IPS-20b (cell line): ENCODE measurements around the gene TOP3A.
A peak's percentile ranks its signal among the peaks of the same experiment; 100 is the strongest.
"Not testable (repeated sequence)": the region's sequence is repeated elsewhere in the genome, so short reads cannot be mapped to it uniquely, and the experiment has no call there.

ENCODE experiments used
- H3K27ac ChIP-seq: one replicate; pipeline ENCODE4 v1.5.1; 2013; ENCODE audit warnings: low read length
- H3K27me3 ChIP-seq: 2 replicates; pipeline ENCODE4 v1.6.1; 2013; ENCODE audit warnings: mild to moderate bottlenecking, low read length, inconsistent platforms; ENCODE audit not compliant: insufficient read depth
- H3K36me3 ChIP-seq: 2 replicates; pipeline ENCODE4 v1.6.1; 2013; ENCODE audit warnings: low read depth, mild to moderate bottlenecking, inconsistent platforms, low read length, moderate library complexity; ENCODE audit not compliant: insufficient read depth
- H3K4me1 ChIP-seq: 2 replicates; pipeline ENCODE4 v1.6.1; 2013; ENCODE audit warnings: mild to moderate bottlenecking, control low read depth, inconsistent platforms, low read length, moderate library complexity; ENCODE audit not compliant: insufficient read depth
- H3K4me3 ChIP-seq: 2 replicates; pipeline ENCODE4 v1.5.1; 2013; ENCODE audit warnings: mild to moderate bottlenecking, low read length, inconsistent platforms
- H3K9ac ChIP-seq: 2 replicates; pipeline ENCODE4 v1.6.1; 2013; ENCODE audit warnings: low read depth, mild to moderate bottlenecking, inconsistent platforms, low read length, moderate library complexity
- H3K9me3 ChIP-seq: 2 replicates; pipeline ENCODE4 v1.6.1; 2013; ENCODE audit warnings: mild to moderate bottlenecking, low read depth, low read length, inconsistent platforms; ENCODE audit not compliant: insufficient read depth

TOP3A gene

GRCh38 chr17:18323007-18323406 lies 8.2 kb upstream of the TOP3A start:
- no peaks in the 10 kb centered on the region for H3K27me3 ChIP-seq
- no peak overlapping the region for H3K9ac ChIP-seq
- no peak overlapping the region for H3K27ac ChIP-seq
- peaks cover 59% of the 10 kb centered on the region for H3K36me3 ChIP-seq
- H3K4me1 ChIP-seq, result no peaks in the 10 kb centered on the region; the same call in 1 of the 2 replicates
- no peaks in the 10 kb centered on the region for H3K9me3 ChIP-seq
- no peak overlapping the region for H3K4me3 ChIP-seq

DNA sequence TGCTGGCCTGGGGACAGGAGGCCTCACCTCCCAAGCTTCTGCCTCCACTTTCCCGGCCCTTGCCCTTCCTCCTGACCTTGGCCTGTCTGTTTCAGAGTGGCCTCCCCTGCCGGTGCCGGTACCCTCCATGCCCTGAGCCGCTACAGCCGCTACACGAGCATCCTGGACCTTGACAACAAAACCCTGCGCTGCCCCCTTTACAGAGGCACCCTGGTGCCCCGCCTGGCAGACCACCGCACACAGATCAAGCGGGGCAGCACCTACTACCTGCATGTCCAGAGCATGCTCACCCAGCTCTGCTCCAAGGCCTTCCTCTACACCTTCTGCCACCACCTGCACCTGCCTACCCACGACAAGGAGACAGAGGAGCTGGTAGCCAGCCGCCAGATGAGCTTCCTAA lies 7.7 kb upstream of the TOP3A start:
- Histone ChIP-seq H3K9me3 (no peaks in the 10 kb centered on the region), H3K4me1 (no peaks in the 10 kb centered on the region; the same call in 1 of the 2 replicates), H3K27ac (no peak overlapping the region), H3K36me3 (peaks cover 60% of the 10 kb centered on the region), H3K9ac (no peak overlapping the region), H3K4me3 (no peak overlapping the region), H3K27me3 (no peaks in the 10 kb centered on the region)

GRCh38 chr17:18321309-18321708 lies 6.5 kb upstream of the TOP3A start:
- H3K9me3 ChIP-seq, result no peaks in the 10 kb centered on the region
- H3K27ac ChIP-seq, result no peak overlapping the region
- no peak overlapping the region for H3K9ac ChIP-seq
- peaks cover 61% of the 10 kb centered on the region for H3K36me3 ChIP-seq
- H3K27me3 ChIP-seq, result no peaks in the 10 kb centered on the region
- no peaks in the 10 kb centered on the region; the same call in 1 of the 2 replicates for H3K4me1 ChIP-seq
- no peak overlapping the region for H3K4me3 ChIP-seq

DNA sequence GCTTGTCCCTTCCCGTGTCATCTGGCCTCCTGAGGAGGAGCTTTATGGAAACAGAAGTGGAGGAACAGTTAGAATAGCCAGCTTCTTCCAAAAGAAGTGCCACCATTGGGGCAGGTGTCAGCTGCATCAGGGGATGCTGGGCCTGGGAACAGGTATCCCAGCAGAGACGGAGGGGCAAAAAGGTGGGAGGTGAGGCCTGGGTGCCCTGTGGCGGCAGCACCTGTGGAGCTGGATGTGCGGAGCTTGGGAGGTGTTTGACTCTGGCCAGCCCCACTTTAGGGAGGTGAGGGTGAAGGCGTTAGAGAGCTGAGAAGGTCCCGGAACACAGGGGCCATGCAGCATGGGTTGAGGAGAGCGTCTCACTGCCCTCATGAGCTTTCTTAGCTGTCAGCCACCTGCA lies 5.5 kb upstream of the TOP3A start:
- Histone ChIP-seq H3K4me1 (peaks cover 4% of the 10 kb centered on the region; the same call in 1 of the 2 replicates), H3K4me3 (no peak overlapping the region), H3K27me3 (no peaks in the 10 kb centered on the region), H3K9ac (no peak overlapping the region), H3K27ac (no peak overlapping the region), H3K36me3 (peaks cover 54% of the 10 kb centered on the region), H3K9me3 (no peaks in the 10 kb centered on the region)

DNA sequence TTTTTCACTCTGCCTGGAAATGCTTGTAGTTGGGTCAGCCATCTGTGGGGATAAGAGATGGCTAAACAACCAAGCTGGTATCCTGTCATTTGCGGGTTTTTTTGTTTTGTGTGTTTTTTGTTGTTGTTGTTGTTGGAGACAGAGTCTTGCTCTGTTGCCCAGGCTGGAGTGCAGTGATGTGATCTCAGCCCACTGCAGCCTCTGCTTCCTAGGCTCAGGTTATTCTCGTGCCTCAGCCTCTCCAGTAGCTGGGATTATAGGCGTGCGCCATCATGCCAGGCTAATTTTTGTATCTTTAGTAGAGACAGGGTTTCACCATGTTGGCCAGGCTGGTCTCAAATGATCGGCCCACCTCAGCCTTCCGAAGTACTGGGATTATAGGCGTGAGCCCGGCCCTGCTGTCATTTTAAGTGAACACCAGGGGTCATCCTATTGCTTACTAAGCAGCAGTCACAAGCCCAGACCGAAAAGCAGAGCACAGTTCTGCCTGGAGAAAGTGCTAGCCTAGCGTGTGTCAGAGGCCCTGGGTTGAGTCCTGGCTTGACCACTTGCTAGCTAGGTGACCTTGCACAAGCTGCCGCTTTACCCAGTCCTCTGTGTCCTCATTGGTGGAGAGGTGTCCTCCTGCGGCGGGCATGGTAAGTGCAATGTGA lies 4.9 kb upstream of the TOP3A start:
- no peak overlapping the region for H3K9ac ChIP-seq
- no peaks in the 10 kb centered on the region for H3K27me3 ChIP-seq
- peaks cover 49% of the 10 kb centered on the region for H3K36me3 ChIP-seq
- H3K27ac ChIP-seq, result no peak overlapping the region
- peaks cover 4% of the 10 kb centered on the region; the same call in 1 of the 2 replicates for H3K4me1 ChIP-seq
- no peak overlapping the region for H3K4me3 ChIP-seq
- no peaks in the 10 kb centered on the region for H3K9me3 ChIP-seq

DNA sequence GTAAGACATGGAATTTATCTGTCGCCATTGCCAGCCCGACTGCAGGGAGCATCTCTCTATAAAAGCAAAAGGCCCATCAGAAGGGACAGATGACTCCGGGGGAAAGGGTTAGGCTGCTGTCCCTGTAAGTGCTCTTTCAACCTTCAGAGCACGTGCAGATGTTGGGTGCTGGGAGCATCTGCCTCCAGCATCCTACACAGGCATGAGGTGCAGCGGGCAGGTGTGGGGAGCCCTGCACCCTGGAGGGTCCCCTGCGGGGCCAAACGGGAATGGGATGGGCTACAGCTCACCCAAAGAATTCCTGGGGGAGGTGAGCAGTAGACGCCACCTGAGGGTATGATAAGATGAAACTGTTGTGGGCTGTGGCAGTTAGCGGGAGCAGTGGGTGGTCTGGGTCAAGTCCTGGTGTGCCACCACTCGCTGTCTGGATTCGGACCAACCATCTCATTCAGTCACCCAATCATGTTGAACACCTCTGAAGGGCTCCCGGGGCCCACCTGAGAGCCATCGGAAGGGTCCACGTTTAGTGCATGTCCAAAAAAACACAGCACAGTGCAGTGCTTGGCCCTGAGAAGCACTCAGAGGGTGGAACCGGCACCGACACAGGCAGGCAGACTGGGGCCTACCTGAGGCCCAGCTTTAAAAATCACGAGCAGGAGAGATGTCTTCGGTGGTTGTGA lies 4.1 kb upstream of the TOP3A start:
- H3K4me1 ChIP-seq, result peaks cover 4% of the 10 kb centered on the region; the same call in 1 of the 2 replicates
- no peak overlapping the region for H3K27ac ChIP-seq
- H3K9me3 ChIP-seq, result no peaks in the 10 kb centered on the region
- no peak overlapping the region for H3K9ac ChIP-seq
- peaks cover 40% of the 10 kb centered on the region for H3K36me3 ChIP-seq
- H3K4me3 ChIP-seq, result no peak overlapping the region
- H3K27me3 ChIP-seq, result no peaks in the 10 kb centered on the region

GRCh38 chr17:18318117-18318516 lies 3.3 kb upstream of the TOP3A start:
- no peaks in the 10 kb centered on the region for H3K27me3 ChIP-seq
- H3K9me3 ChIP-seq, result no peaks in the 10 kb centered on the region
- peaks cover 35% of the 10 kb centered on the region for H3K36me3 ChIP-seq
- 0 out of 2 replicates have a peak overlapping the region, but pooled peaks have one; percentile 12 for H3K4me3 ChIP-seq
- H3K4me1 ChIP-seq, result peaks cover 8% of the 10 kb centered on the region
- peak overlapping the region; percentile 22; the same call in 1 of the 2 replicates for H3K9ac ChIP-seq
- H3K27ac ChIP-seq, result no peak overlapping the region

DNA sequence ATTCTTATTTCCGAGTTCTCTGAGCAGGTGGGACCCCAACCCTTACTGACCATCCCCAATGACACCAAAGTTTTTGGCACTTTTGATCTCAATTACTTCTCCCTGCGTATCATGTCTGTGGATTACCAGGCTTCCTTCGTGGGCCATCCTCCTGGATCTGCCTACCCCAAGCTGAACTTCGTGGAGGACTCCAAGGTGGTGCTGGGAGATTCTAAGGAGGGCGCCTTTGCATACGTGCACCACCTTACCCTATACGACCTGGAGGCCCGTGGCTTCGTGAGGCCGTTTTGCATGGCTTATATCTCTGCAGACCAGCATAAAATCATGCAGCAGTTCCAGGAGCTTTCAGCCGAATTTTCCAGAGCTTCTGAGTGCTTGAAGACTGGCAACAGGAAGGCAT lies 1.2 kb upstream of the TOP3A start:
- H3K4me1 ChIP-seq, result peaks cover 10% of the 10 kb centered on the region
- peaks cover 49% of the 10 kb centered on the region for H3K36me3 ChIP-seq
- peak overlapping the region; percentile 97 for H3K4me3 ChIP-seq
- no peak overlapping the region for H3K27ac ChIP-seq
- H3K9me3 ChIP-seq, result no peaks in the 10 kb centered on the region
- H3K27me3 ChIP-seq, result no peaks in the 10 kb centered on the region
- peak overlapping the region; percentile 93 for H3K9ac ChIP-seq

DNA sequence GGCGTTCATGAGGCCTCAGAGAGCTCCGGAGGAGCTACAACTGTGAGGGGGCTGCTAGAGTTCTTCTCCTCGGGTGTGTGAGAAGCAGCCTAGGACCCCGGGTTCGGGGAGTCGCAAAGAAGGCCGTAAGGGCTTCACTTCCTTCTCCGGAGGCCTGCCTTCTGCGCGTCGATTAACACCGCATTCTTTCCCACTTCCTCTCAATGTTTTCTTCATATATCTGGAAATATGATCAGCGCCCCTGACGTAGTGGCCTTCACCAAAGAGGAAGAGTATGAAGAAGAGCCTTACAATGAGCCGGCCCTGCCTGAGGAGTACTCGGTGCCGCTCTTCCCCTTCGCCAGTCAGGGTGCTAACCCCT lies 748 bp upstream of the TOP3A start:
- Histone ChIP-seq H3K4me3 (peak overlapping the region; percentile 97), H3K36me3 (peaks cover 51% of the 10 kb centered on the region), H3K4me1 (peaks cover 10% of the 10 kb centered on the region), H3K9ac (peak overlapping the region; percentile 93), H3K27me3 (no peaks in the 10 kb centered on the region), H3K9me3 (no peaks in the 10 kb centered on the region), H3K27ac (peak overlapping the region; percentile 60)

DNA sequence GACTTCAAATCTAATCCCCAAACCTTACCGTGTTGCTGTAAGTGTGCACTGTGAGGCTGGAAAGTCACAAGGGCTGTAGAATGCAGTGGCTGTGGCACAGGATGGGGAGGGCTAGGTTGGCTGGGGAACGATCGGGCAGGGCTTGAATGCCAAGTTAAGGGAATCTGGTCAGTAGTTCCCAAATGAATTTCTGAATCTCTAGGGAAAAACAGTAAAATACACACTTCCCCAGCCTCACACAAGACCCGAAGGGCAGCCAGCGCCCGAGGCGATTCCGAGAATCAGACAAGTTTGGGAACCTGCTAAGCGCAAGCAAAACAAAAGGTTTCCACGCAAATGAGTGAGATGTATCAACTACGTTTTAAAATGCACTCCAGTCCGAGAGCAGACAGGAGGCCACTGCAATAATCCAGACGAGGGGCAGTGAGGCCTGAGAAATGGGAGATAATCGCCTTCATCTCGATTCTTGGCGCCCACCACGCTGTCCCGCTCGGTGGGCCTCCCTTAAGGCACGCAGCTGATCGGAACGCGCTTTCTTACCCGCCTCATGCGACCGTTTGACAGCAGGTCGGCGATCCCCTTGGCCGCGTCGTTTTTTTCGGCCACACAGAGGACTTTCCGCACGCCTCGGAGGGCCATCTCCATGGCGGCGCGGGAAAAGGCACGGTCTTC lies 599 bp downstream of the TOP3A start:
- Histone ChIP-seq H3K36me3 (peaks cover 54% of the 10 kb centered on the region), H3K9ac (peak overlapping the region; percentile 93), H3K27me3 (no peaks in the 10 kb centered on the region), H3K4me1 (peaks cover 10% of the 10 kb centered on the region), H3K27ac (peak overlapping the region; percentile 27), H3K9me3 (no peaks in the 10 kb centered on the region), H3K4me3 (peak overlapping the region; percentile 97)

DNA sequence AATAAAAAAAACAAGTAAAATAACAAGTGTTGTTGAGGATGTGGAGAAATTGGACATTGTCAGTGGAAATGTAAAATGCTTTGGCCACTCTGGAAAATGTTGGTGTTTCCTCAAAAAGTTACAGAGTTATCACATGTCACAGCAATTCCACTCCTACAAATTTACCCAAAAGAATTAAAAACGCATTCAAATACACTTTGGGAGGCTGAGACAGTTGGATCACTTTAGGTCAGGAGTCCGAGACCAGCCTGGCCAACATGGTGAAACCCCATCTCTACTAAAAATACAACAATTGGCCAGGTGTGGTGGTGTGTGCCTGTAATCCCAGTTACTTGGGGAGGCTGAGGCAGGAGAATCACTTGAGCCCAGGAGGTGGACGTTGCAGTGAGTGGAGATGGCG lies 5.6 kb downstream of the TOP3A start:
- H3K9ac ChIP-seq, result no peak overlapping the region
- no peak overlapping the region for H3K4me3 ChIP-seq
- H3K27me3 ChIP-seq, result no peaks in the 10 kb centered on the region
- no peaks in the 10 kb centered on the region for H3K9me3 ChIP-seq
- H3K36me3 ChIP-seq, result peaks cover 75% of the 10 kb centered on the region
- H3K27ac ChIP-seq, result no peak overlapping the region
- H3K4me1 ChIP-seq, result peaks cover 6% of the 10 kb centered on the region; the same call in 1 of the 2 replicates

DNA sequence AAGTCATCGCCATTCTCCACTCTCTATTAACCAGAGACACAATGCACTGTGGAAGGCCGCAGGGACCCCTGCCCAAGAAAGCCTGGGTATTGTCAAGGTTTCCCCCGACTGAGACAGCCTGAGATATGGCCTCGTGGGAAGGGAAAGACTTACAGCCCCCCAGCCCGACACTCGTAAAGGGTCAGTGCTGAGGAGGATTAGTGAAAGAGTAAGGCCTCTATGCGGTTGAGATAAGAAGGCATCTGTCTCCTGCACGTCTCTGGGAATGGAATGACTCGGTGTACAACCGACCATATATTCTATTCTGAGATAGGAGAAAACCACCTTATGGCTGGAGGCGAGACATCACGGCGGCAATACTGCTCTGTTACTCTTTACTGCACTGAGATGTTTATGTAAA lies 11.6 kb downstream of the TOP3A start:
- H3K27me3 ChIP-seq, H3K27ac ChIP-seq, H3K9ac ChIP-seq, H3K4me3 ChIP-seq, H3K9me3 ChIP-seq, H3K4me1 ChIP-seq: not testable (repeated sequence)
- H3K36me3 ChIP-seq, result peaks cover 88% of the 10 kb centered on the region
